Measurements from ENCODE around the gene NPM3. TPM values are rescaled to one million over a fixed set of nuclear protein-coding genes. Genes with fewer than 3 reads are reported as not detected.

Gene NPM3
- total RNA-seq, 1 donor from 2014 or later: 93.1 TPM

DNA sequence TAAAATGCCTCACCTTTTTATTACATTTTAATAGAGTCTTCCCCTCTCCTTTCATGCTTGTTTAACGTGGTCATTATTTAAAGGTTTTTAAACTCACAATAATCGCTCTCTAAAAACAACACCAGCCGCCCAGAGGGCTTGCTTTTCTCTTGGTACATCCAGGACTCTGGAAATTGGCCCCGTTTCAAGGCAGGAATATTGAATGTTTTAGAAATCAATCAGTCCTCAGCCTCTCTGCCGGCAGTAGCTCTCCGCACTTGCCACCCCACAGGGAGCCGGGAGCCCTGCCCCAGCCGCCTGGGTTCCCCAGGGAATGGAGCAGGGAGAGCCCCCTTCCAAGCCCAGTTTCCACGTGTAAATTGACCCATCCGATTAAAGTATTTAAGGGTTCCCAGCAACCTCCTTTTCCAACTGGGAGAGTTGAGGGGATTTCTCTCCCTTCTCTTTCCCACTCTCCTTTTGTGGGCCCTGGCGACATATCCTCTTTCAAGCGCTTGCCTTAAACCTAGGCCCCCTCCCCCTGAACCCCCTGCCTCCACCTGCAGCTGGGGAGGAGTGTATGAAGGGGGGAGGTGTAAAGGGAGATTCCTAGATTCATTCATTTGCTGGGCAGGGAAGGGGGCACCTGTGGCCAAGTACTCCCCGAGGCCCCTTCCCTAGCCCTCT, 9.2 kb downstream of the NPM3 start:
- Histone ChIP-seq H2AFZ (replicated peaks) (no peak overlapping the region), H3K4me3 (peak overlapping the region; percentile 59), H3F3A (ENCODE audit: low read depth) (peaks cover 65% of the 10 kb centered on the region), H3K9me3 (ENCODE audit: low read depth) (no peaks in the 10 kb centered on the region), H3K27me3 (peaks cover 70% of the 10 kb centered on the region), H3K9ac (no peak overlapping the region), H3K4me1 (peaks cover 61% of the 10 kb centered on the region), H3K27ac (no peak overlapping the region), H3K36me3 (no peaks in the 10 kb centered on the region), H4K20me1 (ENCODE audit: low read depth) (peaks cover 21% of the 10 kb centered on the region), H3K4me2 (peak overlapping the region; percentile 90), H3K79me2 (ENCODE audit: low read depth) (no peaks in the 10 kb centered on the region)
- H3K4me1 Mint-ChIP-seq: peaks cover 58% of the 10 kb centered on the region
- peaks cover 69% of the 10 kb centered on the region for H3K27me3 Mint-ChIP-seq (ENCODE audit: insufficient read depth, low read depth)
- H3K36me3 Mint-ChIP-seq: no peaks in the 10 kb centered on the region
- H3K4me3 Mint-ChIP-seq: peak overlapping the region; percentile 74
- no peak overlapping the region for H3K27ac Mint-ChIP-seq
- no peaks in the 10 kb centered on the region for H3K9me3 Mint-ChIP-seq
- TF ChIP-seq EZH2 (IDR thresholded peaks at IDR 0.05) (peak; percentile 47), EZH2phosphoT487 (IDR thresholded peaks at IDR 0.05) (no peak)
- TF ChIP-seq, protein P1, sequence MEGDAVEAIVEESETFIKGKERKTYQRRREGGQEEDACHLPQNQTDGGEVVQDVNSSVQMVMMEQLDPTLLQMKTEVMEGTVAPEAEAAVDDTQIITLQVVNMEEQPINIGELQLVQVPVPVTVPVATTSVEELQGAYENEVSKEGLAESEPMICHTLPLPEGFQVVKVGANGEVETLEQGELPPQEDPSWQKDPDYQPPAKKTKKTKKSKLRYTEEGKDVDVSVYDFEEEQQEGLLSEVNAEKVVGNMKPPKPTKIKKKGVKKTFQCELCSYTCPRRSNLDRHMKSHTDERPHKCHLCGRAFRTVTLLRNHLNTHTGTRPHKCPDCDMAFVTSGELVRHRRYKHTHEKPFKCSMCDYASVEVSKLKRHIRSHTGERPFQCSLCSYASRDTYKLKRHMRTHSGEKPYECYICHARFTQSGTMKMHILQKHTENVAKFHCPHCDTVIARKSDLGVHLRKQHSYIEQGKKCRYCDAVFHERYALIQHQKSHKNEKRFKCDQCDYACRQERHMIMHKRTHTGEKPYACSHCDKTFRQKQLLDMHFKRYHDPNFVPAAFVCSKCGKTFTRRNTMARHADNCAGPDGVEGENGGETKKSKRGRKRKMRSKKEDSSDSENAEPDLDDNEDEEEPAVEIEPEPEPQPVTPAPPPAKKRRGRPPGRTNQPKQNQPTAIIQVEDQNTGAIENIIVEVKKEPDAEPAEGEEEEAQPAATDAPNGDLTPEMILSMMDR (IDR thresholded peaks at IDR 0.05): no peak
- DNase-seq (ENCODE audit: low spot score): peak; percentile 44

DNA sequence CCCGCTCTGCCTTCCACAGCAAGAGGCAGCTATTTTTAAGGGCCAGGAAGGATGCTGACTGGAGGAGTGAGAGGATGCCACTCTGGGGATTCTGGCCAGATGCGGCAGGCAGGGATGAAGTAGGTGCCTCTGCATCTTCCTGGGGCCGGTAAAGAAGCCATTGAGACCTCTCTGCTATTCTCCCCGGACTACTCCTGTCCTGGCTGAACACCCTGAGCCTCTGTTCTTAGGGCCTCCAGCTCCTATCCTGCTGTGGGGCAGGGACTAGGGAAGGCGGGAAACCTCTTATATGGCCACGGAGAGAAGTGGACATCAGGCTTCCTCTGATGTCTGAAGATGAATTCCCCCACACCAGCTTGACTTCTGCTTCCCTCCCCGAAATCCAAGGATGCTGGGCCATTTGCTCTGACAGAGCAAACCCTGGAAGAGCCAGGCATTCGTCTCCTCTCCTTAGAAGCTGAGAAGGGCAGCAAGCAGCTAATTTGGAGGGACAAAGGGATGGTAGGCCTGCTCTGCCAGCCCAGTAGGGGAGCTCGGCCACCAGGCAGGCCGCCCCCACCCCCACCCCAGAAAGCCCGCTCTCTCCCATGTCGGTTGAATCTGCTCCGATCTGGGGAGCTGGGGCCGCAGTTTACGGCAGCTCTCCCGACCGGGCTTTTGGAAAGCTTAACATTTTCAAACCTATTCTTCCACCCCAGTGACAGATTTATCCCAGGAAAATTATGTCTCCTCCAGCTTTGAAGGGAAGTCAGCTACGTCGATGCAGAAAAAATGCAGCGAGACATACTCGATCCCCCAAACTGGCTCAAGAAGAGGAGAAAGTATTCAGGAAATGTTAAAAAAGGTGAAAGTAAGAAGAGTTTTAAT, 10.1 kb downstream of the NPM3 start:
- Mint-ChIP-seq H3K27me3 (ENCODE audit: insufficient read depth, low read depth) (peaks cover 67% of the 10 kb centered on the region), H3K4me1 (peaks cover 62% of the 10 kb centered on the region), H3K4me3 (peak overlapping the region; percentile 74), H3K36me3 (no peaks in the 10 kb centered on the region), H3K9me3 (no peaks in the 10 kb centered on the region), H3K27ac (no peak overlapping the region)
- TF ChIP-seq, protein P1 (IDR thresholded peaks at IDR 0.05): no peak
- TF ChIP-seq EZH2 (IDR thresholded peaks at IDR 0.05): no peak
- H3K9me3 ChIP-seq (ENCODE audit: low read depth): no peaks in the 10 kb centered on the region
- peaks cover 62% of the 10 kb centered on the region for H3K4me1 ChIP-seq
- peaks cover 12% of the 10 kb centered on the region for H4K20me1 ChIP-seq (ENCODE audit: low read depth)
- H3F3A ChIP-seq (ENCODE audit: low read depth): peaks cover 60% of the 10 kb centered on the region
- no peaks in the 10 kb centered on the region for H3K36me3 ChIP-seq
- peak; percentile 44 for DNase-seq (ENCODE audit: low spot score)
- H3K4me3 ChIP-seq: peak overlapping the region; percentile 59
- H3K79me2 ChIP-seq (ENCODE audit: low read depth): no peaks in the 10 kb centered on the region
- no peak overlapping the region for H2AFZ ChIP-seq (replicated peaks)
- H3K27ac ChIP-seq: no peak overlapping the region
- peaks cover 61% of the 10 kb centered on the region for H3K27me3 ChIP-seq
- H3K9ac ChIP-seq: no peak overlapping the region
- peak overlapping the region; percentile 90 for H3K4me2 ChIP-seq

DNA sequence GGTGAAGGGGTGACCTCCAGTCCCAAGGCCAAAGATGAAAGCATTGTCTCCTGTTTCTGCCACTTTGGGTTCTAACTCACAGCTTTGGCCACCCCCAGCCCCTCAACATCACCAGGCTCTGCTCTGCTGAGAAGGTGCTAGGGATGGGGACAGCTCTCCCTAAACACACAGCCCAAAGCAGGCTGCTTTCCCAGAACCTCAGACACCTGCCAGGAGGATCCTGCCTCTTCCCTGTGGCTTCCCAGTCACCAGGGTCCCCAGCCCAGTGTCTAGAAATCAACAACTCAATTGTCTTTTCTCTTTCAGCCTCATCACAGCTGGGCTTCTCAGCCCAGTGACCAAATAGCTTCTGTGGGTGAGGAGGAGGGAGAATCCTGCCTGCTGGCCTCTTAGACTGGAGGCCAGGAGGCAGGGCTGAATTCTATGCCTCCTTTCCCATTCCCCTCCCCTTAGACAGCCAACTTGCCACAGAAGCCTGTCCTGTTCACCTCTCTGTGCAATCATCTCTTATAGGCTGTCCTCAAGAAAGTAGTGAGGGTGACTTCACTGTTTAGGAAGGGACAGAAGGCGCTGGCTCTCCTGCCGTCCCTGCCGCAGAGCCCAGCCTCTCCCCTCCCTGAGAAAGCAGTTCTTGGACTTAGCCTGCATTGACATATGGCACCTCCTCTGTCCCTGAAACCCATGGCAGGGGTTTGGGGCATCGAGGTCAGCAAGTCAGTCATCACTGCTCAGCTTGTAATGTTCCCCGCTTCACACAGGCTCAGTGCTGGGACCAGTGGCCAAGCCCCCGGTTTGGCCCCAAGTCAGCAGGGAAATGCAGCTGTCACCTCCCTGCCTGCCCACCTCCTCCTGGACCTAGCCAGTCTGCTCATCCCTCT, 11.0 kb downstream of the NPM3 start:
- TF ChIP-seq, protein P1 (IDR thresholded peaks at IDR 0.05): no peak
- TF ChIP-seq EZH2phosphoT487 (IDR thresholded peaks at IDR 0.05) (no peak), EZH2 (IDR thresholded peaks at IDR 0.05) (no peak)
- no peaks in the 10 kb centered on the region for H3K79me2 ChIP-seq (ENCODE audit: low read depth)
- peak overlapping the region; percentile 42 for H3K27ac Mint-ChIP-seq
- peaks cover 4% of the 10 kb centered on the region for H4K20me1 ChIP-seq (ENCODE audit: low read depth)
- no peaks in the 10 kb centered on the region for H3K36me3 ChIP-seq
- no peak for DNase-seq (ENCODE audit: low spot score)
- H3K4me1 ChIP-seq: peaks cover 67% of the 10 kb centered on the region
- no peak overlapping the region for H3K4me3 ChIP-seq
- H2AFZ ChIP-seq (replicated peaks): no peak overlapping the region
- H3K27me3 Mint-ChIP-seq (ENCODE audit: insufficient read depth, low read depth): peaks cover 60% of the 10 kb centered on the region
- H3F3A ChIP-seq (ENCODE audit: low read depth): peaks cover 58% of the 10 kb centered on the region
- no peak overlapping the region for H3K9ac ChIP-seq
- H3K27ac ChIP-seq: no peak overlapping the region
- no peaks in the 10 kb centered on the region for H3K9me3 Mint-ChIP-seq
- H3K27me3 ChIP-seq: peaks cover 52% of the 10 kb centered on the region
- H3K4me3 Mint-ChIP-seq: no peak overlapping the region
- no peaks in the 10 kb centered on the region for H3K36me3 Mint-ChIP-seq
- peak overlapping the region; percentile 90 for H3K4me2 ChIP-seq
- no peaks in the 10 kb centered on the region for H3K9me3 ChIP-seq (ENCODE audit: low read depth)
- H3K4me1 Mint-ChIP-seq: peaks cover 61% of the 10 kb centered on the region
